ENCODE measurements around the gene GTF2E1. TPM values are rescaled to one million over a fixed set of nuclear protein-coding genes. Genes with fewer than 3 reads are reported as not detected.

Gene GTF2E1
- total RNA-seq, 1 experiment from 2014 or later, result 22.9 TPM

DNA sequence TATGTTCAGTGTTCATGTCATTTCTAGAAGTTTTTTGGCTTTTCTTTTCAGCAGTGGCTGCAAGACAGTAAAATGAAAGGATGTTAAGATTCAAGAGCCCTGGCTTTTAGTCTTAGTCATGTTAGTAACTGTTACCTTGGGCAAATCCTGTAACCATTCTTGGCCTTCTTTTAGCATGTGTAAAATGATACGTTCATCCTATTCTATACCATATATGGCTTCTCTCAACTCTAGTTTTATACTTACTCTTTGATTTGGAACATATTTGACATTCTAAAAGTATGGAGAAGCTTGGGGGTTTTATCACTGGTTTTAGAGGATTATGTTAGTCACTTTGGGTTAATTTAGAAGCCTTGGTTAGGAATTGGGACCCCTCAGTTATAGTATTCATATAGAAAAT lies 20.1 kb downstream of the GTF2E1 start:
- no peaks in the 10 kb centered on the region for H3K36me3 Mint-ChIP-seq (ENCODE audit: insufficient read depth, unreplicated experiment)
- intact Hi-C loops (cut with micrococcal nuclease; ENCODE audit: unreplicated experiment), result no loop called here

DNA sequence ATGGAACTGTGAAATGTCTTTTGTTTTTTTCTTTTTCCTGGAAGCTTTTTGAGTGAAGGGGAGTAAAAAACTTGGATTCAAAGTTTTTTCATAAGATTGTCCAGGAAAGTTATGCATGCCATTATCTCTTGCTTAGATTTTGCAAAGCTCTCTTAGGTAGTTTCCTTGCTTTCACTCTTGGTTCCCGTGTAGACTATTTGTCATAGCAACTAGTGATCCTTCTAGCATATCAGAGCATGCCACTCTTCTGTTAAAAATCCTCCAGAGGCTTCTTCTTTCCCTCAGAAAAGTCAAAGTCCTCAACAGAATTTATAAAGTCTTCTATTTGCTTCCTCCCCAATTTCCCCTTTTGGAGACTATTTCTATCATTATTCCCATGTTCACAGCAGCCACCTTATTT lies 21.1 kb downstream of the GTF2E1 start:
- TF ChIP-seq, protein P1, sequence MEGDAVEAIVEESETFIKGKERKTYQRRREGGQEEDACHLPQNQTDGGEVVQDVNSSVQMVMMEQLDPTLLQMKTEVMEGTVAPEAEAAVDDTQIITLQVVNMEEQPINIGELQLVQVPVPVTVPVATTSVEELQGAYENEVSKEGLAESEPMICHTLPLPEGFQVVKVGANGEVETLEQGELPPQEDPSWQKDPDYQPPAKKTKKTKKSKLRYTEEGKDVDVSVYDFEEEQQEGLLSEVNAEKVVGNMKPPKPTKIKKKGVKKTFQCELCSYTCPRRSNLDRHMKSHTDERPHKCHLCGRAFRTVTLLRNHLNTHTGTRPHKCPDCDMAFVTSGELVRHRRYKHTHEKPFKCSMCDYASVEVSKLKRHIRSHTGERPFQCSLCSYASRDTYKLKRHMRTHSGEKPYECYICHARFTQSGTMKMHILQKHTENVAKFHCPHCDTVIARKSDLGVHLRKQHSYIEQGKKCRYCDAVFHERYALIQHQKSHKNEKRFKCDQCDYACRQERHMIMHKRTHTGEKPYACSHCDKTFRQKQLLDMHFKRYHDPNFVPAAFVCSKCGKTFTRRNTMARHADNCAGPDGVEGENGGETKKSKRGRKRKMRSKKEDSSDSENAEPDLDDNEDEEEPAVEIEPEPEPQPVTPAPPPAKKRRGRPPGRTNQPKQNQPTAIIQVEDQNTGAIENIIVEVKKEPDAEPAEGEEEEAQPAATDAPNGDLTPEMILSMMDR (IDR thresholded peaks at IDR 0.05; ENCODE audit: unreplicated experiment), result no peak
- no peaks in the 10 kb centered on the region for H3K36me3 Mint-ChIP-seq (ENCODE audit: insufficient read depth, unreplicated experiment)
- DNase-seq, result no peak
- peaks cover 18% of the 10 kb centered on the region for H3K4me1 Mint-ChIP-seq (ENCODE audit: low read depth, unreplicated experiment)
- no TSS peak for BruUV-seq (replicated peaks)
- H3K27me3 Mint-ChIP-seq (ENCODE audit: unreplicated experiment), result no peaks in the 10 kb centered on the region
- H3K4me3 Mint-ChIP-seq (ENCODE audit: low read depth, unreplicated experiment), result no peak overlapping the region
- H3K27ac Mint-ChIP-seq (ENCODE audit: unreplicated experiment), result no peak overlapping the region
- peaks cover 2% of the 10 kb centered on the region for H3K9me3 Mint-ChIP-seq (ENCODE audit: low read depth, unreplicated experiment)
- intact Hi-C loops (cut with micrococcal nuclease; ENCODE audit: unreplicated experiment), result no loop called here
- CTCF ChIA-PET, result no interaction called here

More for the DNA sequence above, 20.1 kb downstream of the GTF2E1 start:
- Mint-ChIP-seq H3K27ac (ENCODE audit: unreplicated experiment) (no peak overlapping the region), H3K9me3 (ENCODE audit: low read depth, unreplicated experiment) (peaks cover 2% of the 10 kb centered on the region), H3K27me3 (ENCODE audit: unreplicated experiment) (no peaks in the 10 kb centered on the region), H3K4me3 (ENCODE audit: low read depth, unreplicated experiment) (no peak overlapping the region), H3K4me1 (ENCODE audit: low read depth, unreplicated experiment) (peaks cover 18% of the 10 kb centered on the region)
- BruUV-seq (replicated peaks), result no TSS peak
- TF ChIP-seq, protein P1 (IDR thresholded peaks at IDR 0.05; ENCODE audit: unreplicated experiment), result no peak
- CTCF ChIA-PET, result no interaction called here
- no peak for DNase-seq

DNA sequence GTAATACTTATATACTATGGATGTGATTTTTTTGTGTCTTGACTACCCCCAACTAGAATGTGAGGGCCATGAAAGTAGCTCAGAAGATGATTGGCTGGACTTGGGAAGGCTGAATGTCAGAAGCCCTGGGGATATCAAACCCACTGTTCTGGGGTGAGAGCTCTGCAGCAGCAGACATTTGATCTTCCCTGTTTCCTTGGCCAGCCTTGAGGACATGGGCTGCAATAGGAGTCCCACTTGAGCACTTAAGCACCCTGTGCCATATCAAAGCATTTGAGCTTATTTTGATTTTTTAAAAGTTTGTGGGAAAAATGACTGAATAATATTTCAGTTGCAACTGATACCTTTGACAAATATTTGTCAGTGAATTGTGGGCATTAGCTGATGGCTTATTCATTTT lies 21.7 kb downstream of the GTF2E1 start:
- Mint-ChIP-seq H3K4me3 (ENCODE audit: low read depth, unreplicated experiment) (no peak overlapping the region), H3K27ac (ENCODE audit: unreplicated experiment) (no peak overlapping the region), H3K9me3 (ENCODE audit: low read depth, unreplicated experiment) (peaks cover 2% of the 10 kb centered on the region), H3K4me1 (ENCODE audit: low read depth, unreplicated experiment) (peaks cover 18% of the 10 kb centered on the region), H3K27me3 (ENCODE audit: unreplicated experiment) (no peaks in the 10 kb centered on the region), H3K36me3 (ENCODE audit: insufficient read depth, unreplicated experiment) (no peaks in the 10 kb centered on the region)
- TF ChIP-seq, protein P1 (IDR thresholded peaks at IDR 0.05; ENCODE audit: unreplicated experiment), result no peak
- BruUV-seq (replicated peaks), result no TSS peak
- CTCF ChIA-PET, result no interaction called here
- intact Hi-C loops (cut with micrococcal nuclease; ENCODE audit: unreplicated experiment), result no loop called here
- no peak for DNase-seq

DNA sequence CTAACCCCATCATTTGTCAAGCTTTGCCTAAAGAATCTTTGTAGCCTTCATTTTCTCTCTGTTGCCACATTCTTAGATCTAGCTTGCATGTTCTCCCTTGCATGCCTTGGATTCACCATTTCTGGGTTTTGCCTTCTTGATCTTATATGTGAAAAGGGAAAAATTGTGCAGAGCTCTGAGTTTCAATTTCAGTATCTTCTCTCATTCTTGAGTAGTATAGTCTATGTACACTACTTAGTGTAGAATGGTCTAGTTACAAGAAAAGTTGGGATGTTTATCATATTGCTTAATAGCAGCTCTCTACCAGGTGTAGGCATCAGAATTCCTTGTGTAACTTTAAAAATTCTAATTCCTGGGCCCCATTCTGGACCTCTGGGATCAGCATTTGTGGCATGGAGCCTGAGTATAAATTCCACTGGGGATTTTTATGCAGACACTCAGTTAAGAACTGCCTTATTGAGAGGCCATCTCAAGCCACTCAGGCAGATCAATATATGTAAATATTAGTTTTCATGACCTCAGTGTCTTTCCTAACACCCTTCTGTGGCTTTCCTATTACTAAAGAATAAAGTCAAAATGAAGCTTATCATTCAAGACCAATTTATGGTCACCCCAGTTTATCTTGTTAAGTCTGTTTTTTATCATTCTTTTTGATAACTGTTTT lies 23.4 kb downstream of the GTF2E1 start:
- no peaks in the 10 kb centered on the region for H3K27me3 Mint-ChIP-seq (ENCODE audit: unreplicated experiment)
- DNase-seq, result no peak
- no peak overlapping the region for H3K27ac Mint-ChIP-seq (ENCODE audit: unreplicated experiment)
- H3K36me3 Mint-ChIP-seq (ENCODE audit: insufficient read depth, unreplicated experiment), result no peaks in the 10 kb centered on the region
- TF ChIP-seq, protein P1 (IDR thresholded peaks at IDR 0.05; ENCODE audit: unreplicated experiment), result no peak
- no peak overlapping the region for H3K4me3 Mint-ChIP-seq (ENCODE audit: low read depth, unreplicated experiment)
- CTCF ChIA-PET, result interaction anchor here (0.5 kb wide), 1 partner anchor 43 kb away, joined by 3 read pairs; no protein-coding TSS in a partner anchor
- peaks cover 17% of the 10 kb centered on the region for H3K4me1 Mint-ChIP-seq (ENCODE audit: low read depth, unreplicated experiment)
- no peaks in the 10 kb centered on the region for H3K9me3 Mint-ChIP-seq (ENCODE audit: low read depth, unreplicated experiment)
- BruUV-seq (replicated peaks), result no TSS peak
- intact Hi-C loops (cut with micrococcal nuclease; ENCODE audit: unreplicated experiment), result no loop called here

Measured in Calu3 (cell line).